Measurements from ENCODE around the gene ANKRD50. TPM values are rescaled to one million over a fixed set of nuclear protein-coding genes. Genes with fewer than 3 reads are reported as not detected.

ANKRD50 gene
- total RNA-seq, 6 donors from 2014 or later = 9.2 to 26.5 (median 18.3) TPM

- Histone ChIP-seq H3K27me3 (no peaks in the 10 kb centered on the region), H3K4me1 (peaks cover 0 to 5% (median 2%) of the 10 kb centered on the region in 4 donors), H3K9me3 (no peaks in the 10 kb centered on the region), H3K4me3 (no peak overlapping the region), H3K36me3 (no peaks in the 10 kb centered on the region), H3K27ac (no peak overlapping the region)
- ATAC-seq (ENCODE audit: low FRiP score in 2 of 2) = no peak
- WGBS, 2 donors = 91 to 96% methylated on average over 5 of the region's 5 CpGs
- no peak for DNase-seq
- TF ChIP-seq EP300 (IDR thresholded peaks at IDR 0.05) (no peak), POLR2AphosphoS5 (IDR thresholded peaks at IDR 0.05) (no peak), CTCF (IDR thresholded peaks at IDR 0.05) (no peak), POLR2A (IDR thresholded peaks at IDR 0.05) (no peak)
These were observed 26.3 kb downstream of the ANKRD50 start for GRCh38 chr4:124686279-124686678.

- ATAC-seq (ENCODE audit: low FRiP score in 2 of 2) (no peak), DNase-seq (no peak)
- Histone ChIP-seq H3K36me3 (no peaks in the 10 kb centered on the region), H3K27ac (no peak overlapping the region), H3K9me3 (no peaks in the 10 kb centered on the region), H3K4me3 (no peak overlapping the region), H3K4me1 (peaks cover 0 to 5% (median 2%) of the 10 kb centered on the region in 4 donors), H3K27me3 (no peaks in the 10 kb centered on the region)
- TF ChIP-seq EP300 (IDR thresholded peaks at IDR 0.05) = no peak
These were observed 26.7 kb downstream of the ANKRD50 start for GRCh38 chr4:124685851-124686250.

GRCh38 chr4:124684301-124684700 lies 28.2 kb downstream of the ANKRD50 start:
- Histone ChIP-seq H3K4me3 (no peak overlapping the region), H3K36me3 (peaks cover 0 to 4% (median 0%) of the 10 kb centered on the region in 4 donors), H3K4me1 (peaks cover 0 to 5% (median 2%) of the 10 kb centered on the region in 4 donors), H3K27ac (no peak overlapping the region), H3K27me3 (no peaks in the 10 kb centered on the region), H3K9me3 (no peaks in the 10 kb centered on the region)
- ATAC-seq (ENCODE audit: low FRiP score in 2 of 2) = no peak
- 81 to 87% methylated on average over 3 of the region's 3 CpGs for WGBS, 2 donors
- no peak for DNase-seq
- TF ChIP-seq POLR2A (IDR thresholded peaks at IDR 0.05) (no peak), POLR2AphosphoS5 (IDR thresholded peaks at IDR 0.05) (no peak), CTCF (IDR thresholded peaks at IDR 0.05) (no peak), EP300 (IDR thresholded peaks at IDR 0.05) (no peak)

- no peak overlapping the region for H3K27ac ChIP-seq
- no peaks in the 10 kb centered on the region for H3K9me3 ChIP-seq
- TF ChIP-seq CTCF (IDR thresholded peaks at IDR 0.05) = no peak
- TF ChIP-seq POLR2A (IDR thresholded peaks at IDR 0.05) = no peak
- no peak for TF ChIP-seq POLR2AphosphoS5 (IDR thresholded peaks at IDR 0.05)
- TF ChIP-seq EP300 (IDR thresholded peaks at IDR 0.05) = no peak
- H3K27me3 ChIP-seq = no peaks in the 10 kb centered on the region
- H3K4me1 ChIP-seq = peaks cover 0 to 5% (median 2%) of the 10 kb centered on the region in 4 donors
- peaks cover 0 to 17% (median 0%) of the 10 kb centered on the region in 4 donors for H3K36me3 ChIP-seq
- no peak overlapping the region for H3K4me3 ChIP-seq
- 92% methylated on average over 2 of the region's 2 CpGs for WGBS, 2 donors
- ATAC-seq (ENCODE audit: low FRiP score in 2 of 2) (no peak), DNase-seq (no peak)
These were observed 30.1 kb downstream of the ANKRD50 start for GRCh38 chr4:124682384-124682783.

- peaks cover 4 to 36% (median 18%) of the 10 kb centered on the region in 4 donors for H3K36me3 ChIP-seq
- no peak overlapping the region for H3K4me3 ChIP-seq
- TF ChIP-seq EP300 (IDR thresholded peaks at IDR 0.05) (no peak), CTCF (IDR thresholded peaks at IDR 0.05) (no peak), POLR2AphosphoS5 (IDR thresholded peaks at IDR 0.05) (no peak), POLR2A (IDR thresholded peaks at IDR 0.05) (no peak)
- 84 to 88% methylated on average over 2 of the region's 2 CpGs for WGBS, 2 donors
- DNase-seq (no peak), ATAC-seq (ENCODE audit: low FRiP score in 2 of 2) (no peak)
- H3K4me1 ChIP-seq = no peaks in the 10 kb centered on the region
- no peaks in the 10 kb centered on the region for H3K27me3 ChIP-seq
- no peaks in the 10 kb centered on the region for H3K9me3 ChIP-seq
- no peak overlapping the region for H3K27ac ChIP-seq
These were observed 46.0 kb downstream of the ANKRD50 start for GRCh38 chr4:124666496-124666895.
